HL-60/S4 (cell line): ENCODE data around the gene ZNF747.

Source experiments
- in situ Hi-C: fragments of 300-500 bp; cut with MboI; formaldehyde crosslinking; loops from 2 replicates; pipeline ENCODE4 v1.14.3; 2022; ENCODE audit warnings: low sequenced_read_pairs

Gene ZNF747

DNA sequence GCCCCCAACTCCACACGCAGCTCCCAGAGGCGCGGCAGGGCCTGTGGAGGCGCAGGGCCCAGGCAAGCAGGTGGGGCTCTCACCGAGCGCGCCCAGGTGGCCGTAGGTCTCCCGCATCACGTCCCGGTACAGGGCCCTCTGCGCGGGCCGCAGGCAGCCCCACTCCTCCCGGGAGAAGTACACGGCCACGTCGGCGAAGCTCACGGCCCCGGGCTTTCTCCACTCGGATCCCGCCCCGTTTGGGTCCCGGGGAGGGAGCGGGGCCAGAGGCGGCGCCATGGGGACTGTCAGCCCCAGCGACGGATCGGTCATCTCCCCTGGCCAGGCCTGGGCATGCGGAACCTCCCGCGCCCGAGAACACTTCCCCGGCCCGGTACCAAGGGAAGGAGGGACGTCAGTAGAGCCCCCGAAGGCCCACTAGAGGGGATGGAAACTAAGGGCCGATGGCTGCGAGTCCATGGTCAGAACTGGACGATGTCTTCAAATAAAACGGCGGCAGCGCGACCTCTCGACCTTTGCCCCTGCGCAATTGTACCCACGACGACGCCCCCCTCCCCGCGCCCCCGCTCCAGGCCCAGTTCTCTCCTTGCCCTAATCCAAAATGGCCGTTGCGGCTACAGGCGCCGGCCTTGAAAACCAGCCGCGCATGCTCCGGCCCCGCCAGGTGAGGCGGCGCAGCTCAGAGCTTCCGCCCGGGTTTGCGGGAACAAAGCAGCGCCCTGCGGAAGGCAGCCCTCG, at the start of gene ZNF747:
Gene ZNF747 (minus strand): TSS at position 491 of the 738 bp plus-strand sequence. CDS start 179 bp downstream, at position 312.
- in situ Hi-C loops = no loop called here

DNA sequence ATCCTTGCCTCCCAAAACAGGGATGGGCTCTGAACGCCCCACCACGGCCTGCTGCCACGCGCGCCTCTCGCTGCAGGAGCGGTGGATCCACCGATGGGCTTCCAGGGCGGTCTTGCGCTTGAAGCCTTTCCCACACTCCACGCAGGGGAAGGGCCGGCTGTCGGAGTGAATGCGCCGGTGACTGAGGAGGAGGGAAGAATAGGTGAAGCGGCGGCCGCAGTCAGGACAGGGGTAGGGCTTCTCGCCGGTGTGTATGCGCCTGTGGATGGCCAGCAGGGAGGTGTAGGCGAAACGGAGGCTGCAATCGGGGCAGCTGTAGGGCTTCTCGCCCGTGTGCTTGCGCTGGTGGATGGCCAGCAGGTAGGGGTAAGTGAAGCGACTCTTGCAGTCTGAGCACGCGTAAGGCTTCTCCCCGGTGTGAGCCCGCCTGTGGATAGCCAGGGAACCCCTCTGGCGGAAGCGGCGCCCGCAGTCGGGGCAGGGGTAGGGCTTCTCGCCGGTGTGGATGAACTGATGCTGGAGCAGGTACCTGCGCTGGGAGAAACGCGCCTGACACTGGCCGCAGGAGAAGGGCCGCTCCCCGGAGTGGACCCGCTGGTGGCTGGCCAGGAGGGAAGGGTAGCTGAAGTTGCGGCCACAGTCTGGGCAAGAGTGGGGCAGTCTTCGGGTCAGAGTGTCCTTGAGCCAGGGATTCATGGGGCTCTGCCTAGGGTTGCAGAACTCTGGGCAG, 48.1 kb upstream of the ZNF747 start:
- in situ Hi-C loops = no loop called here

DNA sequence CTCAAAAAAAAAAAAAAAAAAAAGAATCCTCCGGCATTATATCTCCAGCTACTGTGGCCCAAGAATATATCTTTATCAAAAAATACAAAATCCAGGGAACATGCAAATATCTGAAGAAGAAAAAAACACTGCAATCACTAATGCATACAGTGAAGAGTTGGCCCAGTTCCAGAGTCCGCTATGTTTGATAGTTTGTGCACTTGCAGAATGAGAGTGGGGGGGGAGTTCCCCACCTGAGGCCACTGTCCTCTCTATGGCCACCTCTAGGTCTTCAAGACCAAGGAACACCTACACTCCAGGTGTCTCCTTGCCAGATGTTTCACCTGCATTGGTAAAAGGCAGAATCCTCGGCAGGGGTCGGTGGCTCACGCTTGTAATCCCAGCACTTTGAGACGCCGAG, 46.8 kb upstream of the ZNF747 start:
- in situ Hi-C loops = no loop called here

DNA sequence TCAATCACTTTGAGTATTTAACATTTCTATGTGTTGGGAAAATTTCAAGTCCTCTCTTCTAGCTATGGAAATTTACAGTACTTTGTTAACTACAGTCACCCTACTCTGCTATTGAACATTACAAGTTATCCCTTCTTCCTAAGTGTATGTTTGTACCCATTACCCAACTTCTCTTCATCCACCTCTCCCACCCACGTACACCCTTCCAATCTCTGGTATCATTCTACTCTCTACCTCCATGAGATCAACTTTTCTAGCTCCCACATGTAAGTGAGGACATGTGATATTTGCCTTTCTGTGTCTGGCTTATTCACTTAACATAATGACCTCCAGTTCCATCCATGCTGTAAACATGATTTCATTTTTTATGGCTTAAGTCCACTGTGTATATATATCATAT, 40.0 kb upstream of the ZNF747 start:
- in situ Hi-C loops = no loop called here

DNA sequence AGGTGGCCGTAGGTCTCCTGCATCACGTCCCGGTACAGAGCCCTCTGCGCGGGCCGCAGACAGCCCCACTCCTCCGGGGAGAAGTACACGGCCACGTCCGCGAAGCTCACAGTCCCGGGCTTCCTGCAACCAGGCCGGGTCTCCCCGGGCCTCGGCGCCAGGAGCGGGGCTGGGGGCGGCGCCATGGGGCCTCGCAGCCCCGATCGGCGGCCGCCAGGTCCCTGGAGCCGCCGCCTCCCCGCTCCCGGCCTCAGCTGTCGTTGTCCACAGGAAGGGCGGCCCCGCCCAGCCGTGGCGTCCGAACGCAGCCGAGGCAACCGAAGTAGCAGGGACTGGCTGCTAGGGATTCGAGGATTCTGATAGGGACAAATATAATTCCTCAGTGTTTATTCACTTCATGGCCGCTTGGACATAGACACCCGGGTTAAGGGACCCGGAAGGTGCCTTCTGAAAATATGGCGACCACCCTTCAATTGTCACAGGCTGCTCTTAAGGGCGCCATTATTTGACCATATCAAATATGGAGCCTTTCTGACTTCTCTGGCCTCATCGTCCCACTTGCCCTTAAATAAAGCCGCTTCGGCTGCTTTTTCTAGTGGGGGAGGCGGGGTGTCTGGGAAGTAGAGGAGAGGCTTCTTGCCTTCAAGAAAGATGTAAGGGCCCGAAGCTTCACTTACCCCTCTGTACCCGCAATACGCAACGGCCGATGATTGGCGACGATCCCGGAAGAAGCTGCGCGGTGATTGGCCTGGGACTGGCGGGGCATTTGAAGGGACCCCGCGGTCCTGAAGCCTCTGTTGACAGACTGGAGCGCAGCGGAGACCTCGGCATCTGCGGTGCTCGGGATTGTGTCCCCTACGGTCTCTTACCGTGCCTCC, 37.0 kb upstream of the ZNF747 start, which contains the start of gene ZNF688:
Gene ZNF688 (minus strand): TSS at position 270 of the 878 bp plus-strand sequence. CDS start 85 bp downstream, at position 185.
- in situ Hi-C loops = no loop called here

DNA sequence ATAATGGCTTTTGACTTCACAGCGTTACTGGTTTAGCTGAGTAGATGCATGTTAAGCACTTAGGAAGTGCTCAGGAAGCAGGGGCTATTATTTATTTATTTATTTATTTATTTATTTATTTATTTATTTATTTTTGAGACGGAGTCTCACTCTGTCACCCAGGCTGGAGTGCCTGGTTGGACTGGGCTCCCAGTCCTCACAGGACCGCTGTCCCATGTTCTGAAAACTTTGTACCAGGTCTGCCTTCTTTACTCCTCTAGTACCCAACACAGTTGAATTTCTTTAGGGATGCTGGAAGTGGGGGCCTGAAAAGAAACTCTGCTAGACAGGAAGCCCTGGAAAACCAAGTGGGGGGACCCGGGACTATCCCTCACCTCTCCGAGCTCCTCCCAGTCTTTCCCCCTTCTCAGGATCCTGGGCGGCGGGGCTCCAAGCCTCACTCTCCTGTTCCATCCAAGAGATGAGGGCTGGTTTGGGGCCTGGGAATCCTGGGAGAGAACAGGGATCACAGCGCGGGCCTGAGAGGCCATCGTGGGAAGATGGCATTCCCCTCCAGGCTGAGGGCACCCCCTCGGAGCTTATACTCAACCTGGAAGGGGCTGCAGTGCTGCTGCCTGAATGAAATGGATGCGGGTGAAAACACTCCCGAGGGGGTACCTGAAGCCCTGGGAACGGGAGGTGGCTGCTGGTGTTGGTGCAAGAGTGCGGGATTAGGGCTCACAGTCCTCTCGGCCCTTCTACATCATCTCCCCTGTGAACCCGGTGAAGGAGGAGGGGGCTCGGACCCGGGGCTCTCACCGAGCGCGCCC, 36.2 kb upstream of the ZNF747 start:
- in situ Hi-C loops = no loop called here

DNA sequence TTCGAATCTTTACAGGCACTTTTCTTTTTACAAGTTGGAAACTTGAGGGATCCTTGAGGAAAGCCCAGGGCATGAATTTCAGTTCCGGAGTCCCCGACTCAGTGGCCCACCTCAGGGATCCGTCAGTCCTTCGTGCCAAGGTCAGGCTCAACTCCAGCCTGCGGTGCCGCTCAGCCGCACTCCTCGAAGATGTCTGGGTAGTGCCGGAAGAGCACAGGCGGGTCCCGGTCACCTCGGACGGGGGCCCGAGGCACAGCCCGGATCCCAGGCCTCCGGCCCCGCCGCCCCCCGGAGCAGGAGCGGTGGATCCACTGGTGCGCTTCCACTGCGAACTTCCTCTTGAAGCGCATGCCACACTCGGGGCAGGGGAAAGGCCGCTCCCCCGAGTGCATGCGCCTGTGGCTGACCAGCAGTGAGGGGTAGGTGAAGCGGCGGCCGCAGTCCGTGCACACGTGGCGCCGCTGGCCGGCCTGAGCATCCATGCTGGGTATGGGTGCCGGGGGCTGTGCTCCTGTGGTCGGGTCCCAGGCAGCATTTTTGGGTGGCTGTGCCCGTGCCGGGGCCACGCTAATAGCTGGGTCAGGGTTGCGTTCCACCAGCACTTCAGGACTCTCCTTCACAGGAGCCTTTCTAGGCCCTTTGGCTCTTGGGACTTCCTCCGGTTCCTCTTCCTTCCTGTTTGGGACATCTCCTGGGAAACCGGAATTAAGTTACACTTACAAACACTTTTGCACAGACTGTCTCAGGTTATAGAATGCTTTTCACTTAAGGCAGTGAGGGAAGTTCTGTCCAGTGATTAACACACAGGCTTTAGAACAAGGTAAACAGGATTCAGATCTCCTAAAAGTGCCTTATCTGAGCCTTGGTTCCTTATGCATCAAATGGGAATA, 35.3 kb upstream of the ZNF747 start:
- in situ Hi-C loops = no loop called here

DNA sequence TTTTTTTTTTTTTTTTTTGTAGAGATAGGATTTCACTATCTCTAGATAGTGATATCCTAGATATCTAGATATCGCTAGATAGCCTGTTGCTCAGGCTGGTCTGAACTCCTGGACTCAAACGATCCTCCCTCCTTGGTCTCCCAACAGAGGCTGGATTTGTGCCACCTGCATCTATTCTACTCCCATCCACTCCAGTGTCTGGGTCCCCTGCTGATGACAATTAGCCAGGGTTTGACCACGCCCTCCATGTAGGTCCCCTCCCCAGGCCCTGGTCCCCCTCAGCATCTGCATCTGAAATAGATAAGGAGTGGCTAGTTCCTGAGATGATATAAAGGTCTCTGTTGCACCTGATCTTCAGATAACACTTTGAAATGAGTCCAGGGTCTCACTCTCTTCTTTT, 34.6 kb upstream of the ZNF747 start:
- in situ Hi-C loops = no loop called here

DNA sequence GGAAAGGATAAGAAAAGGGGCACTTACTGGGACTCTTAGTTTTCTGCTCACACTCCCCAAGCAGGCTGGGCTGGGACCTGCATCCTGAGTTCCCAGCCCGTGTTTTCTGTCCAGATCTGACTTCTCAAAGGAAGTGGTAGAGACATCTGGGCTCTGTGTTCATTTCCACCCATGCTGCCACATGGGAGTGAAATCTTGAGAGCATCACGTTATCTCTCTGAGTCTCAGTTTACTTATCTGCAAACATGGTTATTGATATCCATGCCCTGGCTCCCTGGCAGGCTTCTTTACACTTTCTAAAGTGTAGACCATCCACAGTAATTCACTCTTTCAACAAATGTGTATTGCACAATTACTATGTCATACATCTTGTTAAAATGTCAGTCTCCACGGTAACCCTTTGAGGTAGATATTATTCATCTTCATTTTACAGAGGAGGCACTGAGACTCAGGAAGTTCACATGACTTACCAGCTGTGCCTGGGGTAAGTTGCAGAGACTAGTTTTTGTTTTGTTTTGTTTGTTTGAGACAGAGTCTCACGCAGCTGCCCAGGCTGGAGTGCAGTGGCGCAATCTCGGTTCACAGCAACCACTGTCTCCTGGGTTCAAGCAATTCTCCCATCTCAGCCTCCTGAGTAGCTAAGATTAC, 33.5 kb upstream of the ZNF747 start:
- in situ Hi-C loops = no loop called here

DNA sequence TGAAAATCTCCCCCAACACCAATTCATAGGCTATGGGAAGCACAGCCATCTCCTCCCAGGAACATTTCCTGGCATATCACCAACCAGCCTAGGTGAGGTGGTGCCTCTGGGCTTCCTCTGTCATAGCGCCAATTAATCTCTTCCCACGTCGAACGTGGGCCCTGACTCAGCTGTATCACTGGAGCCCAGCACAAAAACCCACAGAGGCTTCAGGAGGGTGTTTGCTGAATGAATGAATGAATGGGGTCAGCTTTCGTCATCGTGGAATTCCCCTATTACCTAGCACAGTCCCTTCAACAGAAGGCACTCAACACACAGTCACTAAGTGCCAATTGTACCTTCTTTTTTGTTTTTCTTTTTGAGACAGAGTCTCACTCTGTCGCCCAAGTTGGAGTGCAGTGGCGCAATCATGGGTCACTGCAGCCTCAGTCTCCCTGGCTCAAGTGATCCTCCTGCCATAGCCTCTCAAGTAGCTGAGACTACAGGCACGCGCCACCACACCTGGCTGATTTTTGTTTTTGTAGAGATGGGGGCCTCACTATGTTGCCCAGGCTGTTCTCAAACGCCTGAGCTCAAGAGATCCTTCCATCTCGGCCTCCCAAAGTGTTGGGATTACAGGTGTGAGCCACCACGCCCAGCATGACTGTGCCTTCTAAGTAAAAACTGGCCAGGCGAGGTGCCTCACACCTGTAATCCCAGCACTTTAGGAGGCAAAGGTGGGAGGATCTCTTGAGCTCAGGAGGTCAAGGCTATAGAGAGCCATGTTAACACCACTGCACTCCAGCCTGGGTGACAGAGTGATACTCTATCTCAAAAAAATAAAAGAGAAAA, 32.7 kb upstream of the ZNF747 start:
- in situ Hi-C loops = no loop called here

DNA sequence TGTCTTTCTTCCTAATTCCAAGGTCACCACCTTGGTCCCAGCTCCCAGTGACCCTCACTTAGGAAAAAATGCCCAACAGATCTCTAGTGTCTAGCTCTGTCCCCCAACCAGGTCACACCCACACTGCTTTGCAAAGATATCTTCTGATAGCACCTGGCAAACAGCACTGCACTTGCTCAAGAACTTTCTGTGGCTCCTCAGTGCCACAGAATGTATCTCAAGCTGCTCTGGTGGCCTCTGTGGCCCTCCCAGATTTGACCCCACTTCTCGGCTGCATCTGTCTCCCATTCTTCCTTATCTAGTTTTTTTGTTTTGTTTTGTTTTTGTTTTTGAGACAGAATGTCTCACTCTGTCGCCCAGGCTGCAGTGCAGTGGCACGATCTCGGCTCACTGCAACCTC, 31.9 kb upstream of the ZNF747 start:
- in situ Hi-C loops = no loop called here

DNA sequence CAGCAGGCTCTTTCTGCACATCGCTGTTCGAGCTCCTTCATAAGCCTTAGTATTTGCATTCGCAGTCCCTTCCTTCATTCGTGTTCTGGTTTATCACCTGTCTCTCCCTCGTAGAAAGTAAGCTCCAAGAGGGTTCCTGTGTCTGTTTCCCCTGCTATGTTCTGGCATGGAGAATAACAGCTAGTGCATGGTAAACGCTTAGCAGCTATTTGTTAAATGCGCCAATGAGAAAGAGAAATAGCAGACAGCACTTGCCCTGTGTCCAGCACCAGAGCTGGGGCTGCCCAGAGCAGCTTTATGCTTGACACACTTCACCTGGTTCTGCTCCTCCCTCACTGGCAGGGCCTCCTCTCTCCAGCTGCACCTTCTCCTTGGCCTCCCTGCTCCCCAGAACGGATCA, 31.3 kb upstream of the ZNF747 start:
- in situ Hi-C loops = no loop called here

DNA sequence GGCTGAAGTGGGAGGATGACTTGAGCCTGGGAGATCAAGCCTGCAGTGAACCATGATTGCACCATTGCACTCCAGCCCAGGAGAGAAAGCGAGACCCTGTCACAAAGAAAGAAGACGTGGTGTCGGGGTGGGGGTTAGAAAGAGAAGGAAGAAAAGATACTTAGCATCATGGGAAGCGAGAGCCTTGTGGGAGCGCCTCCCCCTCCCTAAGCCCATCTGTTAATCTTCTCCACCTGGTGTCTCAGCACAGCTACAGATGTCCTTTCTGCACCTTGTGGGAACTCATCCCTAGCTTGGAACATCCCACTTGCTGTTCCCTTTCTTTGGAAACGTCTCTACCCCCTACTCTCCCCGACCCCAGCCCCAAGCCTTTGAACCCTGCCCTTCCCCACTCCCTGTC, 30.9 kb upstream of the ZNF747 start:
- in situ Hi-C loops = no loop called here

DNA sequence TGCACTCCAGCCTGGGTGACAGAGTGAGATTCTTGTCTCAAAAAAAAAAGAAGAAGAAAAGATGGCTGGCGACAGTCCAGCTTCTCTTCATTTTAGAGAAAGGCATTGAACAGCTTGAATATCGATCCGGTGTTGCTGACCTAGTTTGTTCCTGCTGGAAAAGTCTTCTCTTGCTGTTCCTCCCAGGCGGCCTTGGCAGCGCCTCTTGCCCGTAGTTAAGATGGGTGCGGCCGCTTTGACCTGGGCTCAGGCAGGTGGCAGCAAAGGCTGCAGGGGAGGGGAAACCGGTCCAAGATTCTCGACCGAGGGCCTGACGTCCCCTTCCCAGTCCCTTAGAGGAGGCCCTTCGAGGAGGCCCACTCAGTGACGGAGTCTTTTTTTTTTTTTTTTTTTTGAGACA, 27.4 kb upstream of the ZNF747 start:
- in situ Hi-C loops = no loop called here

DNA sequence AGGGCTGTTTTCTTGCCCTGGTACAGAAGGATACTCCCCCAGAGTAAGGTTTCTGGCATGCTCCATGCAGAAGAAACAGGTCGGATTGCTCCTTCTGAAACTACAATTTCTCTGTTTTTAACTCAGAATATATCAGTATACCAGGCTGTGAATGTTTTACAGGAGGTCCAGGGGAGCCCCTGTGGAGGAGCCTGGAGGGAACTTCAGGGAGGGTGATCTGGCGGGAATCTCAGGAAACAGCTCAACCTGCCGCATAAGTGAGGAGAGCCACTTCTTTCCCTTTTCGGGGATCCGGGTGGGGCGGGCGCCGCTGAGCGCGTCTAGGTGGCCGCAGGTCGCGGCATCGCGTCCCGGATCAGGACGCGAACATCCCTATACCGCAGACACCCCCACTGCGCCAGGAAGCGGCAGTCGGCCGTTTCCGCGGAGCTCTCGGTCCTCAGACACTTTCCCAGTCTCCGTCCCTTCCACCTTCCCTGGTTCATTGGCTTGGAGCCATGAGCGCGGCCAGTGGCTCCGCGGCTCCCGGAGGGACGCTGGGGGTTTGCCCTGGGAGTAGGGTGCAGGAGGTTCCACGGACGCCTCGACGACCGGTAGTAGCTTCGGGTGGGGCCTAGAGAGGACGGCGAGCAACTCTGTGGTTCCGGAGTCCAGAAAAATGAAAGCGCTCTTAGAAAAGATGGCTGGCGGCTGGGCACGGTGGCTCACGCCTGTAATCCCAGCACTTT, 26.6 kb upstream of the ZNF747 start:
- in situ Hi-C loops = no loop called here

DNA sequence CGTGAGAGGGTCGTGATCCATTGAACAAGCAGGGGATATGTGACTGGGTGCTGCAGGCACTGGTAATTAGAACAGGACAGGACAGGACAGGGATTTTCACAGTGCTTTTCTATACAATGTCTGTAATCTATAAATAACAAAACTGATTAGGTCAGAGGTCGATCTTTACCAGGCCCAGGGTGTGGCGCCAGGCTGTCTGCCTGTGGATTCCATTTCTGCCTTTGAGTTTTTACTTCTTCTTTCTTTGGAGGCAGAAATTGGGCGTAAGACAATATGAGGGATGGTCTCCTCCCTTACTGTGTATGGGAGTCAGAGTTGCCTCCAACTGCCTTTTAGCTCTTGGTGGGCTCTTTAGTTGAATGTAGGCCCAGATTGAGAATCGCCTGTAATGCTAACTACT, 25.0 kb upstream of the ZNF747 start:
- in situ Hi-C loops = no loop called here

DNA sequence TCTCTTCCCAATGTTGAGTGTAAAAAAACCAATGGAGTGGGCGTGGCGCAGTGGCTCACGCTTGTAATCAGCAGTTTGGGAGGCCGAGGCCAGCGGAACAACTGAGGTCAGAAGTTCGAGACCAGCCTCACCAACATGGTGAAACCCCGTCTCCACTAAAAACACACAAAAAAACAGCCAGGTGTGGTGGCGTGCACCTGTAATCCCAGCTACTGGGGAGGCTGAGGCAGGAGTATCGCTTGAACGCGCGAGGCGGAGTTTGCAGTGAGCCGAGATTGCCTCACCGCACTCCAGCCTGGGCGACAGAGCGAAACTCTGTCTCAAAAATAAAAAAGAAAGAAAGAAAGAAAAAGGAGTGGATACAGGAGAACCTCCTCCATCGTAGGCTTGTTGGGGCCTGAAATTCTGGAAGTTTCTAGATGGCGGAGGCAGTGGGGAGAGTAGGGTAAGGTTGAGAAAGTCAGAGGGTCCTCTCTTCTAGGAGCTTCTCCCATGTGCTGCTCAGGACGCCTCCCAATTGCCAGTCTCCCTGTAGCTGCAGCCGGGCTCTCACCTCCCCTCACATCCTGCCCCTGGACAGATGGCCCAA, 24.2 kb upstream of the ZNF747 start:
- in situ Hi-C loops = no loop called here
